Kidney capillary endothelial cell (primary cell): ENCODE data around the gene CAVIN1.
"Not testable (repeated sequence)": the region's sequence is repeated elsewhere in the genome, so short reads cannot be mapped to it uniquely, and the experiment has no call there.

Source experiments
- DNase-seq: peaks from one replicate; pipeline ENCODE4 v3.0.0-alpha.2; 2018; ENCODE audit warnings: low spot score

CAVIN1 gene, protein sequence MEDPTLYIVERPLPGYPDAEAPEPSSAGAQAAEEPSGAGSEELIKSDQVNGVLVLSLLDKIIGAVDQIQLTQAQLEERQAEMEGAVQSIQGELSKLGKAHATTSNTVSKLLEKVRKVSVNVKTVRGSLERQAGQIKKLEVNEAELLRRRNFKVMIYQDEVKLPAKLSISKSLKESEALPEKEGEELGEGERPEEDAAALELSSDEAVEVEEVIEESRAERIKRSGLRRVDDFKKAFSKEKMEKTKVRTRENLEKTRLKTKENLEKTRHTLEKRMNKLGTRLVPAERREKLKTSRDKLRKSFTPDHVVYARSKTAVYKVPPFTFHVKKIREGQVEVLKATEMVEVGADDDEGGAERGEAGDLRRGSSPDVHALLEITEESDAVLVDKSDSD

DNA sequence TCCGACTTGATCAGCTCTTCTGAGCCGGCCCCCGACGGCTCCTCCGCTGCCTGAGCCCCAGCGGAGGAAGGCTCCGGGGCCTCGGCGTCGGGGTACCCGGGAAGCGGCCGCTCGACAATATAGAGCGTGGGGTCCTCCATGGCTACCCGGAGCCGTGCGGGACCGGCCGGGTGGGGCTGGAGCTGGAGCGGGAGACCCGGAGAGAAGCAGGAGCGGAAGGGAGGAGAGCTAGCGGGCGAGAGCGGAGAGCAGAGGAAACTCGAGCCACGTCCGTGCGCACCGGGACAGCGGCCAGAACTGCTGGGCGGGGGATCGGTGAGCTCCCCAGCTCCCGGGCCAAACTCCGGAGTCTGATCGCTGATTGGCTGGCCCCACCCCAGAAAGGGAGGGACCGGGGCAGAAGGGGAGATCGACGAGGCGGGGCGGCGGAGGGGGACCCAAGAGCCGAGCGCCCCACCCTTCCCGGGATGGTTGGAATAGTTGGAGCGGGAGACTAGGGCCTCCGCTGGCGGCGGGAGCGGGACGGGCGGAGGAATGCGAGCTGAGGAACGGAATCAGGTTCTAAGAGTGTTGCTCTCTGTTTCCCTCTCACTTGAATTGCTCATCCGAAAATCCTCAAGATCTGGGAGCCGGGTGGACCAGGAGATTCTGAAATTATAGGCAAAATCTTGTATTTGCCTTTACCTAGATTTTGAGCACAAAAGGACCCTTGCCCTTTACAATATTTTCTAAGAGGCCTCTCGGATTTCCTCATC, at the start of gene CAVIN1:
Gene CAVIN1 (minus strand): TSS at position 299 of the 755 bp plus-strand sequence. CDS start 159 bp downstream, at position 140.
- DNase-seq = peak; percentile 82

DNA sequence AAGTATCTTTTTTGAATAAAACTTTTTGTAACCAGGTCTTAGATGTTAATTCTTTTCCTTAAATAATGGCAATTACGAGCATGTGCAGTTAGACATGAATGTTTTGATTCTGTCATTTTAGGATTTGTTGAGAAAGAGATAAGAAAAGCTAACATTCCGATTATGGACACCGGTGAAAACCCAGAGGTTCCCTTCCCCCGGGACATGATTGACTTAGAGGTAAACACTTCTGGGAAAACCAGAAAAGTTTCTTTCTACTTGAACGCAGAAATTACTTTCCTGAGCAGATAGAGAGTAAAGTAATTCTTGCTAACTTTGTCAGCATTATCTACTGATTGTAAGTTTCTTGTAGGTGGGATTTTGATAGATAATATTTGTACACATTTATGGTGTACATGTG, 44.8 kb upstream of the CAVIN1 start:
- DNase-seq = no peak

DNA sequence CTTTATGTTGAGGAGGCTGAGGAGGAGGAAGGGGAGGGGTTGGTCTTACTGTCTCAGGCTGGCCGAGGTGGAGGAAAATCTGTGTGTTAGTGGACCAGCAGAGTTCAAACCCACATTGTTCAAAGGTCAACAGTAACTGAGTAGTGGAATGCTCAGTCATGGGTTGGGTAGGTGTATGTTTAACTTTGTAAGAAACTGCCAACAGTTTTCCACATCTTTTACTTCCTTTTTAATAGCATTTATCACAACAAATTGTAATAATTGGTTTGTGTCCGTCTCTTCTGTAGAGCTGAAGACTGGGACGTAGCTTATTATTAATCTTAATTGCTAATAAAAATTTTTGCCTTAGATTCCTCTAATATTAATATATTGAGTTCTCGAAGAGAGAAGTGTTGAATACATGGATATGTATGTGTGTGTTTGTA, 40.9 kb upstream of the CAVIN1 start:
- no peak for DNase-seq

DNA sequence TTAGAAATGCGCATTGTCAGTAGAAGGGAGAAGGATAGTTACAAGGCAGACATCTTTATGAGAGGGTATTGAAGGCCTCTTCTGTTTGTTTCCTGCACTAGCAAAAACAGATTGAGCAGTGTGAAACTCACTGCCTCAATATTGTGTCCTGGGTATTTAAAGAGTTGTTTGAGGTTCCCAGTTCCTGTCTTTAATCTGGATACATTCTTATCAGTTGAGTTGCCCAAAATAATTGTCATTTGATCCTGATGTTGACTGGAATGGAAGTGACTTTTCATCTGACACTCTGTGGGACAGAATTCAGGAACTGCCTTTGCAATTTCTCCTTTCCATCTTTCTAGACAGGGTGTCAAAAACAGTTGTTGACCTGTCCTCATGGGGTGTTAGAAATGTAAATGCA, 37.3 kb upstream of the CAVIN1 start:
- DNase-seq = no peak

DNA sequence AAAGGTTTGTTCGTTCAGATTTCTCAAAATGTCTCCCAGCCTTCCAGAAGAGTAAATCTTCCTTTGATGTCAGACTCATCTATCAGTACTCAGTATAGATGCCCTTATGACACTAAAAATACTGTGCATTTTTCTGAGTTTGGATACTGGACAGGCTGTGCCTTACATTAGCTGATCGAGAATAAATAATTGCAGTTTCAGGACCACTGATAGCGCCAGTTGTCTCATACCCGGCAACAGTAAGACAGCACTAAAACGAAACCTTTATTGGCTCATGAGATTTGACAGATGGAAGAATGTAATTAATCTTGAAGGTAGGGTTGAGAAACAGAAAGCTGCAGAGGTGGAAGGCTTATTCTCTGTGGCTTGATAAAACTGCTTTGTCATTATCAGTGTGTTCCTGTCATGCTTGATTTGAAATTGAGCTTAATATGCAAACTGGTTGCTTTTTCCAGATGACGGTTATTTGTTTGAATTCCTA, 36.8 kb upstream of the CAVIN1 start:
- DNase-seq = no peak

DNA sequence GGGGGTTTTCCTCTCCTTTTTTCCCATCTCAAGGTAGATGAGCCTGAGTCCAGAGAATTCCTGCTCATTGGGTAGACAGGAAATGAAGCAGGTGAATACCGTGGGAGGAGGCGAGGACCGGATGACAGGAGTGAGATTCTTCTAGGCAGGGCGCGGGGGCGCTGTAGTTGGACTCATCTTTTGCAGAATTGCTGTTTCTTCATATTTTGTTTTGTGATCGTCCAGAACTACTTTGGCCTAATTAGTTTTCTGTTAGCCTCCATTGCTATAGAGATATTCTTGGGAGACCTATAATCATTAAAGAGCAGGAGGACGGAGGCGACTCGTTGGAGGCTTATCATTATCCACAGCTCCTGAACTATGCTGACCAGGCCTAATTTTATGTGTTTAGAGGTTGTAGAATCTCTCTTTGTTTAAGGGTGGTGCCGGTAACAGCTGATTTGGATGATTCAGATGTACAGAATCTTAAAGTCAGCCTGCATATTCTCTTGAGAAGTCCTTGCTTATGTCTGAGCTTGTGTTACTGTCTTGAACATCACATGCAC, 36.3 kb upstream of the CAVIN1 start:
- no peak for DNase-seq

DNA sequence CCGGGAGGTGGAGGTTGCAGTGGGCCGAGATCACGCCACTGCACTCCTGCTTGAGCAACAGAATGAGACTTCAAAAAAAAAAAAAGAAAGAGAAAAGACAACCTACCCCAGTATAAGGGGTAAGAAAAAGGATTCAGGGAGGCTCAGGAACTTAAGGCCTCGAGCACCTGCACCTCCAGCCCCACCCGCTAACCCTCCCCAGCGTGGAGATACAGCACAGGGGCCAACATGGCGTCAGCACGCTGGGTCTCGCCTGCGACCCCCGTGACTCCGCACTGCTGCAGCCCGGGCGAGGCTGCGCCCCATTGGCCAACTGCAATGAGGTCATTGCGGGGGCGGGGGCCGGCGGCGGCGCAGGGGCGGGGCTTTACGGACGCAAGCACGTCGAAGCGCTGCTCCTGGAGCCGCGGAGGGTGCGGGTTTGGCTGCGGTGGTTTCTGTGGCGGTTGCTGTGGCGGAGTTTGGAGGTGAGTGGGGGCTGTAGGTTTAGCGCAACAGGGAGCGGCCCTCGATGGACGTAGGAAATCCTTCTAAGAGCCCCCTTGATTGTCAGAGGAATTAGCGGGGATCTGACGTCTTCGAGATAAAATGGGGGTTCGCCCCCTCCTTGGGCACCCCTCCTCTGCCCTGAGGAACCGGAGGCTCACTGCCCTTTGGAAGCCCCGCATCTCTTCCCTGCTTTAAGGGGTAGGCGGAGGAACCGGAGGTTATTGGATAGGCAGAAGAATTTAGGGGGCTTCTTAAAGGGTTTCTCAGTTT, 35.6 kb upstream of the CAVIN1 start, which contains the start of gene ATP6V0A1:
Gene ATP6V0A1 (plus strand): TSS at position 382 of the 759 bp plus-strand sequence. CDS start 2,017 bp downstream, outside the sequence.
- peak; percentile 80 for DNase-seq

DNA sequence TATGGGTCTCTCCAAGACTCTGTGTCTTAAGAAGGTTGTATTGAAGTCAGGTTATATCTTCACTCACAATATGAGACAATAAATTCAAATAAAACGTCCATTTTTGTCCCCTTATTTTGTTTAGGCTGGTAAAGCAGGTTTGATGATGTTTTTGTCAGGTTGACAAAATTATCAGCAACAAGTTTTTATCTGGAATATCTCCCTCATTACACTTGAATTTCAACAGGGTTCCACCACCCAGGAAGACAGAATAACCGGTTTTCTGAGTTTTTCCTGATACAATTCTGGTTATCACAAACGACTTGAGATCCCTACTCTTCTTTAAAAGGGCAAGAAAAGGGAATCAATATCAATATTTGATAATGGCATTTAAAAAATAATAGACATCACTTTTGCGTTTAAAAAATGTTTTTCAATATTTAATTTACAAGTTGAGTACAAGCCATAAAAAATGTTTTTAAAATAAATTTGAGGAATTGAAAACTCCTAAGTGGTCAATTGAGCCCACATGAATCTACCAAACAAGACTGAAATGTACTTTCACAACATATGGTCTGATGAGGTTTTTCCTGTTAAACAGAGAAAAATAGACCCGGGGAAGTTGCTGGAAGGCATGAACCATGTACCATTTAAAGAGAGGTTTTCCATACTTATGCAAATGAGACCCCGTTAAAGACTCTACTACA, 34.2 kb upstream of the CAVIN1 start:
- no peak for DNase-seq

DNA sequence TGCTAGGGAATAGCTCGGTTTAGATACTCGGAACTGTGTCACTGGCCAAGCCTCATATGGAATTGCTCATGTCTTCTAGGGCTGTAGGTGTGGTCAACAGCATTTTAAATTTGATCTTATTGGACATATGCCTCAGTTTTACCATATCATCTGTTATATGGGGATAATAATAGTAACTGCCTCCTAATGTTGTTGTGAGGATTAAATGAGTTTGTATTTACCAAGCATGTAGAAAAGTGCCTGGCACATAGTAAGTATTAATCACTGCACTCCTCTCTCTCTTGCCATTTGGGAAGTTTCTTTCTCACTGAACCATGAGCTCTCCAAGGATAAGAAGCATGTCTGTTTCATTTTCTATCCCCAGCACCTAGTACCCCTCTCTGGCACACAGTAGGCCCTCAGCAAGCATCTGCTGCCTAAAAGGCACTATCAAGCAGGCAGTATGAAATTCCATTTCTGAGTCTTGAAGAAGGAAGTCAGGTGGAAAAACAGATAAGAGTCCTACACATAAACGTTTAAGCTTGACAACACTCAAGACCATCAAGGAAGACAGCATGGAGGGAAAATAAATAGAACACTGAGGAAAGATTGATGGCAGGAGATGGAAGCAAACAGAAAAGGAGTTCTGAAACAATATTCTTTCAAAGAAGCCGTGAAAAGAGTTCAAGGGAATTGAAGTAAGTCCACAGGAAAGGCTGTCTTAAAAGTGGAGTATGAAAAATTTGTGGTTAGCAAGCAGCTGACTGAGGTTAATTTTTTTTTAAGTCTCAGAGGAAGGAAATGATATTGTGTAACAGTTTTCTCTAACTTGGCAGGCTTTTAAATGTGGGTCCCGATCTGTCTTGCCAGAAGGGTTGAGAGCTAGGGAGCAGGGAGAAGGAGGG, 33.4 kb upstream of the CAVIN1 start:
- DNase-seq = no peak

DNA sequence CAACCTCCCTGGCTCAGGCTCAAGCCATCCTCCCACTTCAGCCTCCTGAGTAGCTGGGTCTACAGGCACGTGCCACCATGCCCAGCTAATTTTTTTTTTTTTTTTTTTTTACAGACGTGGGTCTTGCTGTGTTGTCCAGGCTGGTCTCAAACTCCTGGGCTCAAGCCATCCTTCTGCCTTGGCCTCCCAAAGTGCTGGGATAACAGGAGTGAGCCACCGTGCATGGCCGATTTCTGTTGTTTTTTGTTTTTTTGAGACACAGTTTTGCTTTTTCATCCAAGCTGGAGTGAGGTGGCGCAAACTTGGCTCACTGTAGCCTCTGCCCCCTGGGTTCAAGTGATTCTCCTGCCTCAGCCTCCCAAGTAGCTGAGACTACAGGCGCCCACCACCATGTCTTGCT, 31.9 kb upstream of the CAVIN1 start:
- not testable (repeated sequence) for DNase-seq

DNA sequence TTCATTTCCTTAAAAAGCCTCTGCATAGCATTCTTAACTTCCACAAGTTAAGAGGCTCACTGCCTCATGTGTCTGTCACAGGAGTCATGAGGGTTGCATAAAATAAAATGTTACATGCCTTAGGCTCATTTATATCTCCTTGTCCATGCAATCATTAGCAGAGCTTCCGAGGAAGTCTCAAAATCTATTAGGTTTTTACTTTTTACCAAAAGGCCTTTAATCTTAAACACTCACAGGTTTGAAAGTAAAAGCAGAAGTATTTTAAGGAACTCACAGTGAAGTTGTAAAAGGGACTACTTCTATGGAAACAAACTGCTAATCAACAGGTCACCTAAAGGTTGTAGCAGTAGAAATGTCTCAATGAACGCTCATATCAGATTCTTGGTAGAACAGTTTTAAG, 30.4 kb upstream of the CAVIN1 start:
- no peak for DNase-seq

DNA sequence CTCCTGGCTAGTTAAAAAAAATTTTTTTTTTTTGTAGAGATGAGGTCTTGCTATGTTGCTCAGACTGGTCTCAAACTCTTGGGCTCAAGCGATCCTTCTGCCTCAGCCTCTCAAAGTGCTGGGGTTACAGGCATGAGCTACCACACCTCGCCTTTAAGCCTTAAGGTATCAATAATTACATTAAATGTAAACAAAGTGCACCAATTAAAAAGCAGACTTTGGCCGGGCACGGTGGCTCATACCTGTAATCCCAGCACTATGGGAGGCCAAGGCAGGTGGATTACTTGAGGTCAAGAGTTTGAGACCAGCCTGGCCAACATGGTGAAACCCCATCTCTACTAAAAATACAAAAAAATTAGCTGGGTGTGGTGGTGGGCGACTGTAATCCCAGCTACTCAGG, 28.2 kb upstream of the CAVIN1 start:
- DNase-seq = not testable (repeated sequence)

DNA sequence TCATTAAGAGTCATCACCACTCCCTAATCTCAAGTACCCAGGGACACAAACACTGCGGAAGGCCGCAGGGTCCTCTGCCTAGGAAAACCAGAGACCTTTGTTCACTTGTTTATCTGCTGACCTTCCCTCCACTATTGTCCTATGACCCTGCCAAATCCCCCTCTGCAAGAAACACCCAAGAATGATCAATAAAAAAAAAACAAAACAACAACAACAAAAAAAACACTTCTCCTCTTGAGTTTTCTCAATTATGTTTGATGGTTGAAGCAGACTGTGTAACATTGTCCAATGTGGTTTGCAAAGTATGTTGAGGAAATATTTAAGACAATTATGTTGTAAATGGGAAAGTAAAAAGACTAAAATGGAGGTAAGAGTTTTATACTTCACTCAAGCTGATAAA, 26.8 kb upstream of the CAVIN1 start:
- not testable (repeated sequence) for DNase-seq

DNA sequence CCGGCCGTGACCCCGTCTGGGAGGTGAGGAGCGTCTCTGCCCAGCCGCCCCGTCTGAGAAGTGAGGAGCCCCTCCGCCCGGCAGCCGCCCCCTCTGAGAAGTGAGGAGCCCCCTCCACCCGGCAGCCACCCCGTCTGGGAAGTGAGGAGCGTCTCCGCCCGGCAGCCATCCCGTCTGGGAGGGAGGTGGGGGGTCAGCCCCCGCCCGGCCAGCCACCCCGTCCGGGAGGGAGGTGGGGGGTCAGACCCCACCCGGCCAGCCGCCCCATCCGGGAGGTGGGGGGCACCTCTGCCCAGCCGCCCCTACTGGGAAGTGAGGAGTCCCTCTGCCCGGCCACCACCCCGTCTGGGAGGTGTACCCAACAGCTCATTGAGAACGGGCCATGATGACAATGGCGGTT, 26.1 kb upstream of the CAVIN1 start:
- not testable (repeated sequence) for DNase-seq

DNA sequence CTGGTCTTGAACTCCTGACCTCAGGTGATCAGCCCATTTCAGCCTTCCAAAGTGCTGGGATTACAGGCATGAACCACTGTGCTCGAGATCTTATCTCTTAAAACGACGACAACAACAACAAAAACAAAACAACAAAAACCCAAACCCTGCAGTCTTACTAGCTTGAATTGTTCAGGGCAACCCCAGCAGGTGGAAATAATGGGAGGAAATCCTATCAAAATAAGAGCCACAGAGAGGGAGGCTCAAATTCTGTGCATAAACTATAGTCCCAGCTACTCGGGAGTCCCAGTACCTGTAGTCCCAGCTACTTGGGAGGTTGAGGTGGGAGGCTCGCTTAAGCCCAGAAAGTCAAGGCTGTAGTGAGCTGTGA, 19.1 kb upstream of the CAVIN1 start:
- no peak for DNase-seq

DNA sequence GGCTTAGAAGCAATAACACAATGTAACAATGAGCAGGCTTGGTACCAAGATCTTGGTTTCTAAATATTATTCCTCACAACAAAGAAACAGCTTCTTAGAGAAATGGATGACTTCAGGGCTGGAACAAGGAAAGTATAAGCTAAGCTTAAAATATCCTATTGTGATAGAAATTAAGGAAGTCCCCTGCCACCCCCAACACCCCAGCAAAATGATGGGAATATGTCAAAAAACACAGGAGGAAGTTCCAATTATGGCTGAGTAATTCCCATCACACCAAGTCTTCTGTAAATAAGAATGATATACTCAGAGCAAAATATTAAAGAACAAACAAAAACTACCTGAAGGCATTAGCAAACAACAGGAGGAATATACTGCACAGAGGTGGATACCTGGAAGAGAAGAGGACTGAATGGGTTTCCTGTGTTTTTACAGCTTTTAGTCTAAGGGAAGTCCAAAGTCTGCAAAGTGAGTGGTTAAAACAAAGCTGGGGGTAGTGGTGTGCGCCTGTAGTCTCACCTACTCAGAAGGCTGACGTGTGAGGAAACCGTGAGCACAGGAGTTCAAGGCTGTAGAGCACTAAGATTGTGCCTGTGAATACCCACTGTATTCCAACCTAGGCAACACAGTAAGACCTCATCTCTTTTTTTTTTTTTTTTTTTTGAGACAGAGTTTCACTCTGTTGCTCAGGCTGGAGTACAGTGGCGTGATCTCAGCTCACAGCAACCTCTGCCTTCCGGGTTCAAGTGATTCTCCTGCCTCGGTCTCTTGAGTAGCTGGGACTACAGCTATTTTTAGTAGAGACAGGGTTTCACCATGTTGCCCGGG, 18.5 kb upstream of the CAVIN1 start:
- DNase-seq = no peak

DNA sequence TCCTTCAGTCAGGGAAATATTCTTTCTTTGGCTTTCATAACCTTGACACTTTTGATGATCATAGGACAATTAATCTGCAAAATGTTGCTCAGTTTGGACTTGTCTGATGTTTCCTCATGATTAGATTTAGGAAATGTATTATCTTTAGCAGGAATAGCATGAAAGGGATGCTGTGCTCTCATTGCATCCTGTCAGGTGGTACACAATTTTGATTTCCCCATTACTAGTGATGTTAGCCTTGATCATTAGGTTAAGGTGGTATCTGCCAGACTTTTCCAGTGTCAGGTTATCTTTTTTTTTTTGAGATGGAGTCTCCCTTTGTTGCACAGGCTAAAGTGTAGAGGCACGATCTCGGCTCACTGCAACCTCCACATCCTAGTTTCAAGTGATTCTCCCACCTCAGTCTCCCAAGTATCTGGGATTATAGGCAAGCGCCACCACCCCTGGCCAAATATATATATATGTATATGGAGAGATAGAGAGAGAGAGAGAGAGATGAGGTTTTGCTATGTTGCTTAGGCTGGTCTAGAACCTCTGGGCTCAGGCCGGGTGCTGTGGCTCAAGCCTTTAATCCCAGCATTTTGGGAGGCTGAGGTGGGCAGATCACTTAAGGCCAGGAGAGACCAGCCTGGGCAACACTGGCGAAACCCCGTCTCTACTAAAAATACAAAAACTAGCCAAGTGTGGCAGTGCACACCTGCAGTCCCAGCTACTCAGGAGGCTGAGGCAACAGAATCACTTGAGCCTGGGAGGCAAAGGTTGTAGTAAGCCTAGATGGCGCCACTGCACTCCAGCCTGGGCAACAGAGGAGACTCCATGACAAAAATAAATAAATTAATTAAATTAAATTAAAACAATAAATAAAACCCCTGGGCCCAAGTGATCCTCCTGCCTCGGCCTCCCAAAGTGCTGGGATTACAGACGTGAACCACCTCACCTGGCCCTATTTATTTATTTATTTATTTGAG, 15.8 kb upstream of the CAVIN1 start:
- DNase-seq = no peak

DNA sequence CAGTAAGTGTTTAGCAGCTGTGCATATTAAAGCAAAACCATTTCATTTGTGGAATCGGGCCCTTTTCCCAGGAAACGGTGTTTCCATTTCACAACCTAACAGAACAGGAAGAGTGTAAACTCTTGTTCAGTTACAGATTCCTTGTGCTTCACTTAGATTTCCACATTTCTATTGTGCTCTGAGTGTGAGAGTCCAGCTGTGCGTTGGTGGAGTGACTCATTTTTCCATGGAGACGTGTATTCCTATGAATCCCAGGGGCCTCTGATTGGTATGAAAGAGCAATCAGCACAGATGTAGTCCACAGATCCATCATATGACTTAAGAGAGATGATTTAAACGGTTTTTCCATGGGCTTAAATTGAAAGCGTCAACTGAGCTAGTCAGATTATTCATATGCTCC, 13.3 kb upstream of the CAVIN1 start:
- peak; percentile 81 for DNase-seq
